ENCODE data around the gene TFCP2L1. TPM values are rescaled to one million over a fixed set of nuclear protein-coding genes. Genes with fewer than 3 reads are reported as not detected.
"Not testable (repeated sequence)": the region's sequence is repeated elsewhere in the genome, so short reads cannot be mapped to it uniquely, and the experiment has no call there.

Gene TFCP2L1
- total and polyA plus RNA-seq, 12 donors = 0.02 to 0.60 (median 0.14) TPM; not detected in 1

GRCh38 chr2:121309323-121309722 is 24.3 kb upstream of the TFCP2L1 start:
- ATAC-seq (no peak), DNase-seq (no peak)
- Histone ChIP-seq H3K27ac (no peak overlapping the region), H3K4me3 (no peak overlapping the region), H3K4me1 (no peaks in the 10 kb centered on the region), H3K27me3 (peaks cover 0 to 23% (median 7%) of the 10 kb centered on the region in 7 donors), H3K36me3 (no peaks in the 10 kb centered on the region), H3K9me3 (peaks cover 0 to 8% (median 0%) of the 10 kb centered on the region in 11 donors)
- TF ChIP-seq CTCF (IDR thresholded peaks at IDR 0.05) = no peak
- intact Hi-C loops (cut with DNase I) = no loop called here

- no peak overlapping the region for H3K27ac ChIP-seq
- no peaks in the 10 kb centered on the region for H3K36me3 ChIP-seq
- intact Hi-C loops (cut with DNase I) = no loop called here
- 90 to 95% methylated on average over 2 of the region's 2 CpGs for WGBS, 2 donors
- no peaks in the 10 kb centered on the region for H3K4me1 ChIP-seq
- ATAC-seq (no peak), DNase-seq (no peak)
- no peak for TF ChIP-seq CTCF (IDR thresholded peaks at IDR 0.05)
- peaks cover 0 to 44% (median 7%) of the 10 kb centered on the region in 7 donors for H3K27me3 ChIP-seq
- peaks cover 0 to 8% (median 0%) of the 10 kb centered on the region in 11 donors for H3K9me3 ChIP-seq
- H3K4me3 ChIP-seq = no peak overlapping the region
Measured at GRCh38 chr2:121307048-121307447, 22.0 kb upstream of the TFCP2L1 start.

GRCh38 chr2:121304941-121305340 is 19.9 kb upstream of the TFCP2L1 start:
- H3K27ac ChIP-seq = no peak overlapping the region
- DNase-seq (no peak), ATAC-seq (no peak)
- peaks cover 0 to 8% (median 0%) of the 10 kb centered on the region in 11 donors for H3K9me3 ChIP-seq
- H3K36me3 ChIP-seq = no peaks in the 10 kb centered on the region
- intact Hi-C loops (cut with DNase I) = no loop called here
- 65 to 75% methylated on average over 2 of the region's 2 CpGs for WGBS, 2 donors
- no peak for TF ChIP-seq CTCF (IDR thresholded peaks at IDR 0.05)
- H3K4me1 ChIP-seq = no peaks in the 10 kb centered on the region
- H3K27me3 ChIP-seq = peaks cover 0 to 48% (median 7%) of the 10 kb centered on the region in 7 donors
- no peak overlapping the region for H3K4me3 ChIP-seq

GRCh38 chr2:121303531-121304263 is 18.7 kb upstream of the TFCP2L1 start:
- H3K36me3 ChIP-seq = no peaks in the 10 kb centered on the region
- 42 to 67% methylated on average over 2 of the region's 2 CpGs for WGBS, 2 donors
- no peak for TF ChIP-seq CTCF (IDR thresholded peaks at IDR 0.05)
- no peak overlapping the region for H3K4me3 ChIP-seq
- no peak overlapping the region for H3K27ac ChIP-seq
- no peaks in the 10 kb centered on the region for H3K4me1 ChIP-seq
- ATAC-seq (no peak), DNase-seq (no peak)
- H3K27me3 ChIP-seq = peaks cover 0 to 48% (median 7%) of the 10 kb centered on the region in 7 donors
- H3K9me3 ChIP-seq = peaks cover 0 to 7% (median 0%) of the 10 kb centered on the region in 11 donors
- intact Hi-C loops (cut with DNase I) = no loop called here

- DNase-seq; ATAC-seq; H3K36me3 ChIP-seq; intact Hi-C loops (cut with DNase I); H3K4me1 ChIP-seq; H3K9me3 ChIP-seq; H3K4me3 ChIP-seq; H3K27ac ChIP-seq: not testable (repeated sequence)
- H3K27me3 ChIP-seq = peaks cover 0 to 43% (median under 1%) of the 10 kb centered on the region in 7 donors
Measured at GRCh38 chr2:121301190-121301589, 16.2 kb upstream of the TFCP2L1 start.
